Measurements from ENCODE around the gene DPP6. TPM values are rescaled to one million over a fixed set of nuclear protein-coding genes. Genes with fewer than 3 reads are reported as not detected.

The DPP6 gene
- total RNA-seq, 1 experiment from 2014 or later: not detected

DNA sequence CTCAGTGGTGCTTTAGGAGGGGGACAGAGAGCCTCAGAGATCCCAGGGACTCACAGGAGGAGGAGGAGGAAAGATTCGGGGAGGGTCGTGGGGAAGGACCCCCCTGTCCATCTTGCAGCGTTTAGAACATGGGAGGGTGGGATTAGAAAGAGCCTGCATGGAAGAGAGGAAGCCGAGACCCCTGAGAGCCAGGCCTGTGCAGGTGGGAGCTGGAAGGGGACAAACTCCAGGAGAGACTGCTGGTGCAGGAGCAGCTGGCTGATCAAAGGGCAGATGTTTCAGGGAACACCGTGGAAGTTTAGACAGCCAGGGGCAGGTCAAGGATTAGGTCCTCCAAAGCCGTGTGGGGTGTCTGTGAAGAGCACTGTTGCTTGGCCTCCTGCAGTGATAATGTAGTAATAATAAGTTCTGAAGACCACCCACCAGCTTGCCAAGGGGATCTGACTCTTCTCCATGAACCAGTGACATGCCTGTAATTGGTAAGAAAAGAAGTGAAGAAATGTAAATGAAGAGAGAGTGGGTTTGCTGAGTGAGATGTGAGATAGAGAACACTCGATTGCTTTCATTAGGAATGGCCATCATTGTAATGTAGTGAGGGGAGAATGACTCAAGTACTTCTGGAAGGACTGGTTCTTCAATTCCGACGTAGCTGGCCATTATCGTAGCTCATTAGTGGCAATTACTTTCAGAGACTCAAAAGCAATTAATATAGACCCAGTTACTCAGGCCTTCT is 525.1 kb downstream of the DPP6 start:
- H3K9me3 ChIP-seq (replicated peaks): no peaks in the 10 kb centered on the region
- H3K4me3 ChIP-seq: no peak overlapping the region
- no peaks in the 10 kb centered on the region; the same call in 1 of the 2 replicates for H3K27me3 ChIP-seq
- no peak overlapping the region for H3K27ac ChIP-seq
- H3K36me3 ChIP-seq: no peaks in the 10 kb centered on the region
- H3K4me1 ChIP-seq: no peaks in the 10 kb centered on the region
- DNase-seq: no peak

DNA sequence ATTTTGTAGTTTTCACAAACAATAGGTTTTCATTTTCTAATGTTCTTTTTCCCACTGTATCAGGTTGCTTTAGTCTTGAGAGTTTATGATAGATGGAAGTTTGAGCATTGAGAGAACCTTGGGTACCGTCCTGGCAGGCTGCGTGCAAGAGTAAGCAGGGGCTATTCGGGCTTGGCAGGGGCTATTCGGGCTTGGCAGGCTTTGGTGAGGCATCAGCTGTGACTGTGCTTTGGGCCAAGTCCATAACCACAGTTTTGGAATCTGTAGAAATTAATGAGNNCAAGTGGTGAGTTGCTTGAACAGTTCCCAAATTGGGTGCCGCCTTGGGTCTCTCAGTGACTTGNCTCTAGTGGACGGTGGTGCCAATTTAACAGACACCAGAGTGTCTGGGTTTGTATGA is 526.1 kb downstream of the DPP6 start:
- no peaks in the 10 kb centered on the region for H3K9me3 ChIP-seq (replicated peaks)
- H3K36me3 ChIP-seq: no peaks in the 10 kb centered on the region
- no peaks in the 10 kb centered on the region for H3K4me1 ChIP-seq
- H3K27ac ChIP-seq: no peak overlapping the region
- H3K27me3 ChIP-seq: no peaks in the 10 kb centered on the region; the same call in 1 of the 2 replicates
- no peak overlapping the region for H3K4me3 ChIP-seq
- DNase-seq: no peak

DNA sequence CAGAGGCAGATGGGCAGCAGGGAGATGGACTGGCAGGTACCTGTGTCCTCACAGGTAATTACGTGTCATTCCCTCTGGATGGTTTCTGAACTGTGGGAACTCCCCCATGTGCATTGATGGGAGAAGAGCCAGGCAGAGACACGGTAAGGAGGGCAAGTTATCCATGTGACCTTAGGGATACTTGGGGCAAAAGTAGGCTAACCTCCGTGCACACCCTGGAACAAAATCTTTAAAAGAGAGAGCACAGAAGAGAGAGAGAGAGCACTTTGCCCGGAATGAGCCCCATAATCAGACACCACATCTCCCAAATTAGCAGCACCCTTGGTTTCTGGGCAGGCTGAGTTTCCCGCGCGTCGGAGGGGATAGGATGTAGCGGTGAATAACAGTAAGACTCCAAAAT is 527.5 kb downstream of the DPP6 start:
- H3K27me3 ChIP-seq: no peaks in the 10 kb centered on the region; the same call in 1 of the 2 replicates
- H3K27ac ChIP-seq: no peak overlapping the region
- H3K9me3 ChIP-seq (replicated peaks): no peaks in the 10 kb centered on the region
- H3K4me3 ChIP-seq: no peak overlapping the region
- H3K4me1 ChIP-seq: no peaks in the 10 kb centered on the region
- no peak for DNase-seq
- H3K36me3 ChIP-seq: no peaks in the 10 kb centered on the region

DNA sequence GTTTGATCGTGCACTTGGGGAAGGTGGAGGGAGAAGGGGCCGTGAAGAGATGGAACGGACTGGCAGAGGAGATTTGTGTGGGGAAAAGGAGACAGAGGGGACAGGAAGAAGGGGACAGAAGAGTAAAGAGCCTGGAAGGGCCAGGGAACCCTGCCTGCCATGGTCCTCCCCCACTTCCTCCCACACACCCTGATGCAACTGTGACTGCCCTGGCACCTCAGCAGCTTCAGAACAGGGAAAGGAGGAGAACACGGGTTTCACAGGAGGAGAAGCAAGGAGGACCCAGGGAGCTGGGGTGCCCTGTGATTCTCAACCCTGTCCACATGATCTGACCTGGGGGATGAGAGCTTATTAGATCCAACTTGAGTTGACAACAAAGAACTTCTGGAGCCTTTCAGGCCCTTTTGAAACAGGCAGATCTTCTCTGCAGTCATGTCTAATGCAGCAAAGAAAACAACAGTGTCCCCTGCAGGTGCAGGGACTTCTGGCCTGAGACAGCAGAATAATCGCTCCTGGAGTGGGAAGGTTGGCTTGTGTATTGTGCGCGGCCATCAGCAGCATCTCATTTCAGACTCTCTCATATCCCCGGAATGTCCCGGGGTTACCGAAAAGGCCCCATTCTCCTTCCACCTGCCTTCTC is 529.2 kb downstream of the DPP6 start:
- Histone ChIP-seq H3K4me1 (no peaks in the 10 kb centered on the region), H3K27me3 (no peaks in the 10 kb centered on the region; the same call in 1 of the 2 replicates), H3K36me3 (no peaks in the 10 kb centered on the region), H3K27ac (no peak overlapping the region), H3K9me3 (replicated peaks) (no peaks in the 10 kb centered on the region), H3K4me3 (no peak overlapping the region)
- DNase-seq: no peak

DNA sequence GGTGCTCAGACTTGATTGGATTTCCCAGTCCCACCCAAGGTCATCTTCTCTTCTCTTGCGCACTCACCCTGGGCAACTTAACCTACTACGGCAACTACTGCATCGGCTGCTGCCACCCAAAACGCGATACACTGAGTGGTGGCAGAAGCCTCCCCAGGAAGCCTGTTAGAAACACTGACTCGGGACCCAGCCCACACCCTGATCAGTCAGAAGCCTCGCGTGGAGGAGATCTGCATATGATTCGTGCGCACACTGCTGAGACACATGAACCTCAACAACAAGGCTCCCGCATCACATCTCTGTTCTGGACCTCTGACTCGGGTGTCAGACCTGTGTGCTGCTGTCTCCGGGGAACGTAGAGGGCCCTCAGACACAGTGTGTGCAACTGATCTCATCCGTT is 531.3 kb downstream of the DPP6 start:
- H3K9me3 ChIP-seq (replicated peaks): no peaks in the 10 kb centered on the region

DNA sequence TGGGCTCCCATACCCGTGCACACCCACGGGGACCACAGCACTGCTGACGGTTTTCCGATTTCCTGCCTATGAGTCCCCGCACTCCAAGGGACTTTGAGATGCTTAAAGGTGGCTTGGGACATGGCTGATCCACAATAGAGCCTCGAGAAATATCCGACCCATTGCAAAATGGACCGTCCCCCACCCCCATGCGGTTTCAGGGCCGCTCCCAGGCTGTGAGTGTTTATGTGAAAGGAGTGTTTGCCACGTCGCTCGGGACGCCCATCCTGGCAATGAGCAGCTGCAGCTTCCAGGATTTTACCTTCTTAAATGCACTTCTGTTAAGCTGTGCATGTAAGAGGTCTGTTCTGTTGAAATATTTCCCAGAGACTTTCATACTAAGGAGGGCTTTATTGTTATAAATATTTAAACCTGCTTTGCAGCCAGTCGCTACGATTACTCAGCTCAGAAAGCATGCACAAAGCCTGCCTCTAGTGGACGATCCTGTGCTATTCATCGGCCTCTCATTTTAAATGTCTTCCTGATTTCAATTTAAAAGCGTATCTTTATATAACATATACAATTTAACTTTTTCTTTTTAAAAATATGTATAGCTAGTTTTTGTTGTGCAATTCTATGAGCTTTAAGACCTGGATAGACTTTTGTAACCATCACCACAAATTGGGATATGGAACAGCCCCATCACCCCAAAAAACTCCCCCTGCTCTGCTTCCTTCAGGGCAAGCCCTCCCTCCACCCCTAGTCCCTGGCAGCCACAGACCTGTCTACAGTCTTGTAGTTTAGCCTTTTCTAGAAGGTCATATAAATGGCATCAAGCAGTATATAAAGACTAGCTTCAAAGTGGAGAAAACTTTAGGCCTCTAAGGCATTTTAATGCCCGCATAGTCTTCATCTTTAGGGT is 532.4 kb downstream of the DPP6 start:
- Histone ChIP-seq H3K27me3 (peaks cover 4% of the 10 kb centered on the region; the same call in 1 of the 2 replicates), H3K27ac (no peak overlapping the region), H3K4me1 (no peaks in the 10 kb centered on the region), H3K4me3 (no peak overlapping the region), H3K9me3 (replicated peaks) (no peaks in the 10 kb centered on the region), H3K36me3 (no peaks in the 10 kb centered on the region)
- DNase-seq: no peak

More for the DNA sequence above, 531.3 kb downstream of the DPP6 start:
- H3K36me3 ChIP-seq: no peaks in the 10 kb centered on the region
- peaks cover 4% of the 10 kb centered on the region; the same call in 1 of the 2 replicates for H3K27me3 ChIP-seq
- H3K4me1 ChIP-seq: no peaks in the 10 kb centered on the region
- no peak overlapping the region for H3K27ac ChIP-seq
- no peak overlapping the region for H3K4me3 ChIP-seq
- DNase-seq: no peak

DNA sequence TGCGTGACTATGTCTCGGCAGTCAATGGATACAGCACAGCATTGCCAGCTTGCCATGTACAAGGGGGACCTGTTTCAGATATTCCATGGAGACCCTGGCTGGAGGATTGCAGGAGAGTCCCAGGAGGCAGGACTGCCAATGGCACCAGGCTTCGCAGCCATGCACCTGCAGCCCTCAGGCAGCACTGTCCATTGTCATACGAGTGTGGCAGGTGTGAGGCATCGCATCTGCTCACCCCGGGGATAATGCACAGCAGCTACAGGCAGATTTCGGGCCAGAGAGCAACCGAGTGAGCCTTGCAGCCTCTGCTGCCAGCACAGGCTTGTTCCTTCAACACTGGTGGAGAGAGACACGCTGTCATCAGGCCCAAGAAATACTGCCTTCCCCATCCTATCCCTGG is 535.6 kb downstream of the DPP6 start:
- no peaks in the 10 kb centered on the region for H3K9me3 ChIP-seq (replicated peaks)
- DNase-seq: no peak

DNA sequence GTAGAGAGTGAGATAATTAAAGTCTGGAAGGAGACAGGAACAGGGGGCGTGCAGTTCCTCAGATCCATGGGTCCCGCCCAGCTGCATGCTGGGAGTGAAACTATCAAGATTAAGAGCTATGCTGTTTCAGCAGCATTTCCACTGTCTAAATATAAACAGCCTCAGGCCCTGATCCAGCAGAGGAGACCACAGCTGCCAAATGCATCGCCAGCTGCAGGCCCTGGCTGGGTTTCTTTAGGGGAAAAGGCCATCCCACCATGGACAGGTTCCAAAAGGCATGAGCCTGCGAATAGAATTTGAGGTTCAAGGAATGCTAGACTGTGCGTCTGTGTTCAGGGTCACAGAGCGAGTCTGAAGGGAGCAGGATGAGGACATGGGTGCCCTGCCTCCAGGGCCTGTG is 539.3 kb downstream of the DPP6 start:
- no peaks in the 10 kb centered on the region for H3K9me3 ChIP-seq (replicated peaks)
- no peaks in the 10 kb centered on the region; the same call in 1 of the 2 replicates for H3K4me1 ChIP-seq

More for the DNA sequence above, 535.6 kb downstream of the DPP6 start:
- Histone ChIP-seq H3K36me3 (no peaks in the 10 kb centered on the region), H3K27ac (no peak overlapping the region), H3K4me3 (no peak overlapping the region), H3K4me1 (no peaks in the 10 kb centered on the region; the same call in 1 of the 2 replicates), H3K27me3 (peaks cover 4% of the 10 kb centered on the region; the same call in 1 of the 2 replicates)

DNA sequence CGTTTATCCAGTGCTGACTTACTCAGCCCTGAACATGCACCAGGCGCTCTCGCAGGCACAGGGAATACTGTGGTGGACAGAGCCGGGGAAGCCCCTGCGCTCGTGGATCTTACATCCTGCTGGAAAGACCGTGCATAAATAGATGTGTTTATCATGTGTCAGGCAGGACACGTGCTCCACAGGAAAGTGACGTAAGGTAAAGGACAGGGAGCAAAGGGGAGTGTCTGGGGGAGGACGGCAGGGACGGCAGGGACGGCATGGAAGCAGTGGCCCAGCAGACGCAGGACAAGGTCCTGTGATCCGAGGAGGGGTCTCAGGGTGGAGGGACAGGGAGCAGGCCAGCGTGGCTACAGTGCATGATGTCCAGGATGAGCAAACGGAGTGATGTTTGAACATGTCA is 540.2 kb downstream of the DPP6 start:
- Histone ChIP-seq H3K27ac (no peak overlapping the region), H3K27me3 (0 out of 2 replicates have a peak, but pooled peaks cover 10% of the 10 kb centered on the region)

More for the DNA sequence above, 539.3 kb downstream of the DPP6 start:
- Histone ChIP-seq H3K27ac (no peak overlapping the region), H3K36me3 (no peaks in the 10 kb centered on the region), H3K27me3 (0 out of 2 replicates have a peak, but pooled peaks cover 7% of the 10 kb centered on the region), H3K4me3 (no peak overlapping the region)
- peak; percentile 69 to 73 for DNase-seq

DNA sequence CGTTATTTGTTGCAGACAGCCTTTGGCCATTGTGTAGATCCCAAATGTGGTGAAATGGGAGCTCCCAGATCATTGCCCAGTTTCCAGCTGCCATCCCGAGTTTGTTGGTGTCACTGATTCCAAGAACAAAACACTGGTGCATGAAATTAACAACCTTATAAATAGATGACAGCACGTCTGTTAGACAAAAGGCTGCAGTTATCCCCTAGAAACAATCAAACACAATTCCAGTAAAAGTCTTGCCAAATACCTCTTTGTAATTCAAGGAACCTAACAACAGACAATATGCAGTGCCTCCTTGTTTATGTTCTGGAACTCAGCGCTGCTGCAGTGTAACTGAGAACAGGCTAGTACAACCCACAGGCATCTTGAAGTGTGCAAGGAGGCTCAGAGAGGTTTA is 546.2 kb downstream of the DPP6 start:
- Histone ChIP-seq H3K4me3 (no peak overlapping the region), H3K36me3 (no peaks in the 10 kb centered on the region), H3K9me3 (replicated peaks) (no peaks in the 10 kb centered on the region), H3K4me1 (no peaks in the 10 kb centered on the region), H3K27ac (no peak overlapping the region), H3K27me3 (peaks cover 6% of the 10 kb centered on the region; the same call in 1 of the 2 replicates)
- no peak for DNase-seq

More for the DNA sequence above, 540.2 kb downstream of the DPP6 start:
- Histone ChIP-seq H3K9me3 (replicated peaks) (no peaks in the 10 kb centered on the region), H3K4me3 (no peak overlapping the region), H3K36me3 (no peaks in the 10 kb centered on the region), H3K4me1 (no peaks in the 10 kb centered on the region; the same call in 1 of the 2 replicates)
- DNase-seq: no peak

DNA sequence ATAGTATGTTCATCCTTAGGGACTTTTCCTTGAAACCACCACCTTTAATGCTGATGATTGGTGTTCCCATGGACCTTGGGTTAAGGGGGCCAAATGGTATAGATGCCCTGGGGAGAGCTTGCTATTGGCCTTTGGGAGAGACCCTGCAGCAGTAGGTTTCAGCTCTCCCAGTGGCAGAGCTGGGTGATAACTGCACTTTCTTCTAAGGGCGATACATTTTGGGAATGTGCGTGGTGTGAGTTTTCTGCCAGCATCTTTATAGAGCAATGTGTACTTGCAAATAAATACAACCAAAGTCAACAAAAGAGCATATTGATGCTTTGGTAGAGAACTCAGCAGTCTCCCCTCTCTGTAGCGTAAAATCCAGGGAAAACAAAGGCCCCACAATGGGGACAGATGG is 546.7 kb downstream of the DPP6 start:
- Histone ChIP-seq H3K4me3 (no peak overlapping the region), H3K27me3 (peaks cover 6% of the 10 kb centered on the region; the same call in 1 of the 2 replicates), H3K36me3 (no peaks in the 10 kb centered on the region), H3K9me3 (replicated peaks) (no peaks in the 10 kb centered on the region), H3K27ac (no peak overlapping the region), H3K4me1 (no peaks in the 10 kb centered on the region)
- DNase-seq: no peak

DNA sequence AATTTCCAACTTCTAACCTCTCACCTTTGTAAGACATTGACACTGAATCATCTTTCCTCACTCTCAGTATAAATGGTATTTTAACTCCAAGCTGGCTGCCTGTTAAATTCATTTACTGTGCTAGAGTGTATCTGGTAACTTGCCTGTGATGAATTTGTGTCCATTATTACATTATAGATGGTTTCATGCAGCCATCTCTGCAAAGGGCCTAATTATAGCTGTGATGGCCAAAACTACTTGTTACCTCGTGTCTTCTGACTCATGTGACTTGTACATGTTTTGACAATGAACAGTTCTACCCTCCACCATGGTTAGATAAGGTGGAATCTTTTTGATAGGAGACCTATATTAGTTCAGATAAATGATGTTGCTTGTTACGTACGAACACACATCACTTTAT is 558.7 kb downstream of the DPP6 start:
- no peak overlapping the region for H3K4me3 ChIP-seq
- no peak for DNase-seq
- H3K27me3 ChIP-seq: peaks cover 5% of the 10 kb centered on the region; the same call in 1 of the 2 replicates
- no peaks in the 10 kb centered on the region for H3K36me3 ChIP-seq
- H3K9me3 ChIP-seq (replicated peaks): no peaks in the 10 kb centered on the region
- no peak overlapping the region for H3K27ac ChIP-seq
- H3K4me1 ChIP-seq: no peaks in the 10 kb centered on the region

DNA sequence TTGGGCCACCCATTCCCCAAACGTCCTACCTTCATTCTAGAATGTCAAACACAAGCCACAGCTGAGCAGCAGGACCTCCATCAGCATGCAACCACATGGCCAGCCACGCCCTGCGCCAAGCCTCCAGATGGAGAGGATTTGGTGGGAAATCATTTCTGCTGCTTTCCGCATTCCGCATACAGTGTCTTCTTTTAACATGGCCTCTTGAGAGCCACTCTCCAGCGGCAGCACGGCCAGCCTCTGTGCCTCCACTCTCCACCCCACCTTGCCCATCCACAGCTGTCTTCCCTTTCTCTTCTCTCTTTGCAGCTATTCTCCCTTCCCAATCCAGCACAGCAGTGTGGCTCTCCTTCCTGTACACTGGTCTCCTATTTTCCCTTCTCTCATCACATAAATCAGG is 561.6 kb downstream of the DPP6 start:
- Histone ChIP-seq H3K36me3 (no peaks in the 10 kb centered on the region), H3K4me3 (no peak overlapping the region), H3K27ac (no peak overlapping the region), H3K27me3 (peaks cover 5% of the 10 kb centered on the region; the same call in 1 of the 2 replicates), H3K4me1 (no peaks in the 10 kb centered on the region), H3K9me3 (replicated peaks) (no peaks in the 10 kb centered on the region)
- DNase-seq: no peak

DNA sequence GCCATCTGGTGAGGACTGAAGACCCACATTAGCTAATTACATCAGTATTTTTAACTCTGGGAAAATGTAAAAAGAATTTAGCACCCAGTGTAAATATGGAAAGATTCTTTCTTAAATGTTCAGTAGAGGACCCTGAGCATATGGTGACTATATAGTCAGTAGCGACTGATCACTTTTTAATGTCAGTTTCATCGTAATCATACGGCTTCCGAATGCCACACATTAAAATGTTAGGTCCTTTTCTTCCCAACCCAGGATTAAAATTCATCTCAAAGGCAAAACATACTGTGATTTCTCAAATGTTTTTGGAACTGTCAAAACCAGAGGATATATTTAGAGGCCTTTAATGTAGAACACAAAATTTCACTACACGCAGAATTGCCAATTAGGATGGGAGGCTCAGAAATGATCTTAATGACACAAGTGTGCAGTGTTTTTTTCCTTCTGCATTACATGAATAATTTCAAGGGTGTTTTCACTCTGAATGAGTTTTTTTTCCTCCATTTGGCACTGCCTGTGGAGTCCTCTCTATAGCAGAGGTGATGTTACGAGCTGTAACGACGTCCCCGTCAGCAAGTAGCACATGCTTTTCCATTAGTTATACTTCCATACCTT is 568.0 kb downstream of the DPP6 start:
- Histone ChIP-seq H3K27ac (no peak overlapping the region), H3K27me3 (no peaks in the 10 kb centered on the region; the same call in 1 of the 2 replicates), H3K36me3 (no peaks in the 10 kb centered on the region), H3K4me1 (no peaks in the 10 kb centered on the region), H3K9me3 (replicated peaks) (no peaks in the 10 kb centered on the region), H3K4me3 (no peak overlapping the region)
- no peak for DNase-seq

Measured in SJCRH30 (cell line).